ENCODE data around the gene LRRC45. TPM values are rescaled to one million over a fixed set of nuclear protein-coding genes. Genes with fewer than 3 reads are reported as not detected.
A peak's percentile ranks its signal among the peaks of the same experiment; 100 is the strongest.

The LRRC45 gene
- polyA plus RNA-seq, 1 experiment = 3.4 TPM

GRCh38 chr17:81990836-81991683 is 32.0 kb upstream of the LRRC45 start:
- ChIA-PET POLR2A (interaction anchor here (0.7 kb wide), 1 partner anchor 24 kb away, joined by 3 read pairs; no protein-coding TSS in a partner anchor), CTCF (no interaction called here)
- H3K27ac ChIP-seq (ENCODE audit: low read depth, low read length) = no peak overlapping the region
- H3K4me3 ChIP-seq (ENCODE audit: low read depth, low read length) = no peak overlapping the region
- no peak for TF ChIP-seq CTCF (IDR thresholded peaks at IDR 0.05; ENCODE audit: low read depth, low read length)
- H3K9me3 ChIP-seq (ENCODE audit: control insufficient read depth, insufficient read depth, low read length) = peaks cover 16% of the 10 kb centered on the region
- H3K27me3 ChIP-seq (ENCODE audit: control insufficient read depth, insufficient read depth, low read length) = no peaks in the 10 kb centered on the region
- no peak for DNase-seq (ENCODE audit: low read depth, low spot score)

- TF ChIP-seq CTCF (IDR thresholded peaks at IDR 0.05; ENCODE audit: low read depth, low read length) = no peak
- ChIA-PET POLR2A (no interaction called here), CTCF (no interaction called here)
- Histone ChIP-seq H3K9me3 (ENCODE audit: control insufficient read depth, insufficient read depth, low read length) (peaks cover 20% of the 10 kb centered on the region), H3K27me3 (ENCODE audit: control insufficient read depth, insufficient read depth, low read length) (no peaks in the 10 kb centered on the region), H3K27ac (ENCODE audit: low read depth, low read length) (no peak overlapping the region), H3K4me3 (ENCODE audit: low read depth, low read length) (no peak overlapping the region)
- DNase-seq (ENCODE audit: low read depth, low spot score) = no peak
Measured at GRCh38 chr17:81991684-81992305, 31.3 kb upstream of the LRRC45 start.

- CTCF ChIA-PET = no interaction called here
Measured at GRCh38 chr17:81992306-81993102, 30.6 kb upstream of the LRRC45 start.

GRCh38 chr17:81993729-81994592 is 29.1 kb upstream of the LRRC45 start:
- no peak for TF ChIP-seq CTCF (IDR thresholded peaks at IDR 0.05; ENCODE audit: low read depth, low read length)
- no peak overlapping the region for H3K27ac ChIP-seq (ENCODE audit: low read depth, low read length)
- no peaks in the 10 kb centered on the region for H3K27me3 ChIP-seq (ENCODE audit: control insufficient read depth, insufficient read depth, low read length)
- DNase-seq (ENCODE audit: low read depth, low spot score) = no peak
- ChIA-PET POLR2A (interaction anchor here (0.7 kb wide), 1 partner anchor 10 kb away, joined by 5 read pairs; no protein-coding TSS in a partner anchor), CTCF (no interaction called here)
- H3K9me3 ChIP-seq (ENCODE audit: control insufficient read depth, insufficient read depth, low read length) = peaks cover 23% of the 10 kb centered on the region
- no peak overlapping the region for H3K4me3 ChIP-seq (ENCODE audit: low read depth, low read length)

More at GRCh38 chr17:81992306-81993102, 30.6 kb upstream of the LRRC45 start:
- H3K27ac ChIP-seq (ENCODE audit: low read depth, low read length) = peak overlapping the region; percentile 11
- H3K4me3 ChIP-seq (ENCODE audit: low read depth, low read length) = no peak overlapping the region
- no peak for DNase-seq (ENCODE audit: low read depth, low spot score)
- peaks cover 23% of the 10 kb centered on the region for H3K9me3 ChIP-seq (ENCODE audit: control insufficient read depth, insufficient read depth, low read length)
- POLR2A ChIA-PET = no interaction called here
- TF ChIP-seq CTCF (IDR thresholded peaks at IDR 0.05; ENCODE audit: low read depth, low read length) = no peak
- no peaks in the 10 kb centered on the region for H3K27me3 ChIP-seq (ENCODE audit: control insufficient read depth, insufficient read depth, low read length)

All from AG04450 (cell line).